Glutamatergic neuron (in vitro differentiated cells): Measurements from ENCODE around the gene KRTAP4-12. TPM values are rescaled to one million over a fixed set of nuclear protein-coding genes. Genes with fewer than 3 reads are reported as not detected.
"Not testable (repeated sequence)": the region's sequence is repeated elsewhere in the genome, so short reads cannot be mapped to it uniquely, and the experiment has no call there.

Source experiments
- DNase-seq: peaks from one replicate; pipeline ENCODE4 v3.0.0; 2022
- H3K27ac Mint-ChIP-seq: one replicate; pipeline ENCODE4 v1.8.0; 2020; ENCODE audit warnings: mild to moderate bottlenecking, mixed read lengths, inconsistent platforms; ENCODE audit not compliant: unreplicated experiment
- H3K27me3 Mint-ChIP-seq: one replicate; pipeline ENCODE4 v1.8.0; 2020; ENCODE audit warnings: mild to moderate bottlenecking, moderate library complexity, mixed read lengths, inconsistent platforms; ENCODE audit not compliant: unreplicated experiment
- H3K36me3 Mint-ChIP-seq: one replicate; pipeline ENCODE4 v1.8.0; 2020; ENCODE audit warnings: mild to moderate bottlenecking, mixed read lengths, inconsistent platforms; ENCODE audit not compliant: unreplicated experiment
- H3K4me1 Mint-ChIP-seq: one replicate; pipeline ENCODE4 v1.8.0; 2020; ENCODE audit warnings: mild to moderate bottlenecking, low read depth, mixed read lengths, inconsistent platforms; ENCODE audit not compliant: unreplicated experiment
- H3K4me3 Mint-ChIP-seq: one replicate; pipeline ENCODE4 v1.8.0; 2020; ENCODE audit warnings: mild to moderate bottlenecking, mixed read lengths, inconsistent platforms; ENCODE audit not compliant: unreplicated experiment
- H3K9me3 Mint-ChIP-seq: one replicate; pipeline ENCODE4 v1.8.0; 2020; ENCODE audit warnings: mild to moderate bottlenecking, moderate library complexity, mixed read lengths, inconsistent platforms; ENCODE audit not compliant: unreplicated experiment
- total RNA-seq: library from RNA; stranded (reverse); fragmentation: NEBNext Ultra II Directional; extraction: Animal tissue kit (Norgen Biotek cat#: 25700); gene quantifications from one replicate; pipeline ENCODE4 v1.2.1, GENCODE V29; 2021; ENCODE audit not compliant: unreplicated experiment
- TF ChIP-seq, protein P1 (sequence below): fragments of 200-600 bp; sonication (generic); IDR thresholded peaks from one replicate; pipeline ENCODE4 v1.5.0; 2021; ENCODE audit not compliant: partially characterized antibody, unreplicated experiment

Gene KRTAP4-12
- total RNA-seq, 1 donor from 2014 or later, result not detected

DNA sequence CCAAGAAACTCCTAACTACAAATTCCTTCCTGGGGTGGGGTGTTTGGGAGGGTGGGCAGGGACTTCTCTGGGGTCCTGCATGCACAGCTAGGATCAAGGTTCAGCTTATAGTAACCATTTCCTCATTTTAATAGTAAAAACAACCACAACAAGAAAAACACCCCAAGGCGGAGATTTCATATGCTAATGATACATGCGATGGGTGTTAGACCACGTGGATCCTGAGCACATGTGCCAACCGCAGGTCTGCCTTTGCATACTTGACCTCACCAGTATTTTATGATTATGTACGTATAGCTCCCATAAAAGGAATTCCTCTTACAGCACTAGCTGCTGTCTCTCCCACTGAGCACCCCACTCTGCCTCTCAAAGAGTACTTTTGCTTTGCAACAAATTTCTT lies 7.7 kb downstream of the KRTAP4-12 start:
- peaks cover 3% of the 10 kb centered on the region for H3K27me3 Mint-ChIP-seq
- no peaks in the 10 kb centered on the region for H3K4me1 Mint-ChIP-seq
- peaks cover 7% of the 10 kb centered on the region for H3K9me3 Mint-ChIP-seq
- no peak for DNase-seq
- peaks cover 12% of the 10 kb centered on the region for H3K36me3 Mint-ChIP-seq
- H3K27ac Mint-ChIP-seq, result no peak overlapping the region
- no peak overlapping the region for H3K4me3 Mint-ChIP-seq
- TF ChIP-seq, protein P1, sequence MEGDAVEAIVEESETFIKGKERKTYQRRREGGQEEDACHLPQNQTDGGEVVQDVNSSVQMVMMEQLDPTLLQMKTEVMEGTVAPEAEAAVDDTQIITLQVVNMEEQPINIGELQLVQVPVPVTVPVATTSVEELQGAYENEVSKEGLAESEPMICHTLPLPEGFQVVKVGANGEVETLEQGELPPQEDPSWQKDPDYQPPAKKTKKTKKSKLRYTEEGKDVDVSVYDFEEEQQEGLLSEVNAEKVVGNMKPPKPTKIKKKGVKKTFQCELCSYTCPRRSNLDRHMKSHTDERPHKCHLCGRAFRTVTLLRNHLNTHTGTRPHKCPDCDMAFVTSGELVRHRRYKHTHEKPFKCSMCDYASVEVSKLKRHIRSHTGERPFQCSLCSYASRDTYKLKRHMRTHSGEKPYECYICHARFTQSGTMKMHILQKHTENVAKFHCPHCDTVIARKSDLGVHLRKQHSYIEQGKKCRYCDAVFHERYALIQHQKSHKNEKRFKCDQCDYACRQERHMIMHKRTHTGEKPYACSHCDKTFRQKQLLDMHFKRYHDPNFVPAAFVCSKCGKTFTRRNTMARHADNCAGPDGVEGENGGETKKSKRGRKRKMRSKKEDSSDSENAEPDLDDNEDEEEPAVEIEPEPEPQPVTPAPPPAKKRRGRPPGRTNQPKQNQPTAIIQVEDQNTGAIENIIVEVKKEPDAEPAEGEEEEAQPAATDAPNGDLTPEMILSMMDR, result no peak

DNA sequence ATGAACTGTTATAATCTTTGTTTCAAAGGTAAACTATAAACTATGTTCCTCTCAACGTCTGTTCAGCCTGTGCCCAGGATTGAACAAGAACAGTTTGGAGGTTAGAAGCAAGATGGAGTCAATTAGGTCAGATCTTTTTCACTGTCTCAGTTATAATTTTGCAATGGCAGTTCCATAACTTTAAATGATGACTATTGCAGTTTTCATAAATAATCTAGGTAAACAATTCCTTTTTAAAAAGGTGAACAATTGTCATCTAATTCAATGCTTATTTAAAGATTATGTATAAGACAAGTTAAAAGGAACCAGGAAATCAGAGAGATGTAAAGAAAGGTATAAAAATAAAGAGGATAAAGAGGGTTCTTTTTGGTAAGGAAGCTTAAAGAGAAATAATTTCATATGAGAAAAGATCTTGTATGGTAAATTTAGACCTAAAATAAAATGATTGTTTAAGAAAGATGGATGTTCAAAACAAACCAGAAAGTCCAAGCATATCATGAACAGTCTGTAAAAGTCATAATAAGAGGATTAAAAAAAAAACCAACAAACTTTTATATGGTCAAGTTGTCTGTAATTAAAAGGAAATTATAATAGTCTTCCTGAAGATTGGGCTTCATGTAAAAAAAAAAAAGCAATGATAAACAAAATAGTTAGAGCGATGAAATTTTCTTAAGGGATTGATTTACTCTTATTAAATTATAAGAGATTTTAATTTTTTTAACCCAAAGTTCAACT lies 12.7 kb downstream of the KRTAP4-12 start:
- Mint-ChIP-seq H3K27me3 (no peaks in the 10 kb centered on the region), H3K27ac (no peak overlapping the region), H3K4me1 (no peaks in the 10 kb centered on the region), H3K4me3 (no peak overlapping the region), H3K36me3 (peaks cover 9% of the 10 kb centered on the region), H3K9me3 (peaks cover 5% of the 10 kb centered on the region)
- DNase-seq, result no peak
- TF ChIP-seq, protein P1, result no peak

DNA sequence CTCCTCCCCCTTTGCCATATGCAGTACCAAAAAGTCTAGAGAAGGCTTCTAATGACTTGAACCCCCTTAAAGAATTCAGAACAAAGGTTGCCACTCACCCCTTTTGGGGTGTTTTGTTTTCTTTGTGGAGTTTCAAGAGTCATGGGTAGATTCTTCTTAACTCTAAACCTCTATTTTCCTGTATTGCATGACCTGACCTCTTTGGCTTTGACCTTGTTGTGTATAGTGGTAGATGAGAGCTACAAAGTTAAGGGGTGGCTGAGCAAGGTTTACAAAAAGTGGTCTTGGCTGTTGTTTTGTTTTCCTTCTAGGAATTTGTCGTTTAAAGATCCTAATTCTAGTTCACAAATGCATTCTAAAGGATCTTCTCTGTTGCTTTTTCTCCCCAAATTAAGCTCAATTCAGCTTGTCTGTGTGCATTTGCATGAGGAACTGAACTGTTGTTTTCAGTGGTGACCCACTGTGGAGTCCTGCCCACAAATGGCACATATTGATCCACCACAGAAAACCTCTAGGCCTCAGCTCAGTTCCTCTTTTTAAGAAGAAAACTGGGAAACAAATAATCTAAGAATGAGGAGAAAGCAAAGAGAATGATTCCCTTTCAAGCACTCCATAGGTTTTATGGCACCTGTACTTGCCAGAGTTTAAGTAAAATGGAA lies 15.1 kb downstream of the KRTAP4-12 start:
- H3K27ac Mint-ChIP-seq, H3K4me1 Mint-ChIP-seq, H3K4me3 Mint-ChIP-seq, DNase-seq, H3K27me3 Mint-ChIP-seq: not testable (repeated sequence)
- Mint-ChIP-seq H3K9me3 (peaks cover 10% of the 10 kb centered on the region), H3K36me3 (peaks cover 15% of the 10 kb centered on the region)

DNA sequence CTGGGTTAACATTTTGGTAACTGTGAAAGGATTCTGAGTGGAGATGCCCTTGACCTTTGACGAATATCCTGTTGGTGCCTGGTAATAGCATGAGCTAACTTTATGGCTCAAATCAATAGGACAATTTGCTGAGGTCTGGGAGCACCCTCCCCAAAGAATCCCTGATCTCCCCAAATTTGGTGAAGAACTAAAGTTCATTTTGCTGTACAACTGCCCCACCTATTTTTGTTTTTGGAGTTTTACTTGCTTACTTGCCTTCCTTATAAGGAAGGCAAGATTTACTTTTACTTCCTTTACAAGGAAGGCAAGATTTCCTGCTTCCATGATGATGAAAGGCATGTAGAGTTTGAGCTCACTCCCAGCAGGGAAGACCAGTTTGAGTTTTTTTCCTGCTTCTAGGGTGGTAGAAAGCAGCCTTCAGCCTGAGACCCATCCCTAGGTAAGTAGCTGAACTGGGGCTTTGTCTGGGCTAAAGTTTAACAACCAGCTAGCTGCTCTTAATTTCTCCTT lies 16.0 kb downstream of the KRTAP4-12 start:
- no peaks in the 10 kb centered on the region for H3K4me1 Mint-ChIP-seq
- TF ChIP-seq, protein P1, result no peak
- DNase-seq, result no peak
- H3K27ac Mint-ChIP-seq, result no peak overlapping the region
- H3K9me3 Mint-ChIP-seq, result peaks cover 12% of the 10 kb centered on the region
- peaks cover 21% of the 10 kb centered on the region for H3K36me3 Mint-ChIP-seq
- H3K4me3 Mint-ChIP-seq, result no peak overlapping the region
- H3K27me3 Mint-ChIP-seq, result peaks cover 3% of the 10 kb centered on the region

DNA sequence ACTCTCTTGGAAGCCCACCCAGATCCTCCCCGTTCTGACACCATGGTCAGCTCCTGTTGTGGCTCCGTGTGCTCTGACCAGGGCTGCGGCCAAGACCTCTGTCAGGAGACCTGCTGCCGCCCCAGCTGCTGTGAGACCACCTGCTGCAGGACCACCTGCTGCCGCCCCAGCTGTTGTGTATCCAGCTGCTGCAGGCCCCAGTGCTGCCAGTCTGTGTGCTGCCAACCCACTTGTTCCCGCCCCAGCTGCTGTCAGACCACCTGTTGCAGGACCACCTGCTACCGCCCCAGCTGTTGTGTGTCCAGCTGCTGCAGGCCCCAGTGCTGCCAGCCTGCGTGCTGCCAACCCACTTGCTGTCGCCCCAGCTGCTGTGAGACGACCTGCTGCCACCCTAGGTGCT lies 18.6 kb downstream of the KRTAP4-12 start, which contains the start of gene KRTAP4-9:
Gene KRTAP4-9, plus strand, starts transcription at position 43 of the 400 bp plus-strand sequence. Its CDS starts 0 bp downstream, at position 43.
- H3K9me3 Mint-ChIP-seq, result peaks cover 16% of the 10 kb centered on the region
- not testable (repeated sequence) for H3K27me3 Mint-ChIP-seq, H3K4me3 Mint-ChIP-seq, H3K27ac Mint-ChIP-seq, DNase-seq, H3K4me1 Mint-ChIP-seq
- peaks cover 18% of the 10 kb centered on the region for H3K36me3 Mint-ChIP-seq

DNA sequence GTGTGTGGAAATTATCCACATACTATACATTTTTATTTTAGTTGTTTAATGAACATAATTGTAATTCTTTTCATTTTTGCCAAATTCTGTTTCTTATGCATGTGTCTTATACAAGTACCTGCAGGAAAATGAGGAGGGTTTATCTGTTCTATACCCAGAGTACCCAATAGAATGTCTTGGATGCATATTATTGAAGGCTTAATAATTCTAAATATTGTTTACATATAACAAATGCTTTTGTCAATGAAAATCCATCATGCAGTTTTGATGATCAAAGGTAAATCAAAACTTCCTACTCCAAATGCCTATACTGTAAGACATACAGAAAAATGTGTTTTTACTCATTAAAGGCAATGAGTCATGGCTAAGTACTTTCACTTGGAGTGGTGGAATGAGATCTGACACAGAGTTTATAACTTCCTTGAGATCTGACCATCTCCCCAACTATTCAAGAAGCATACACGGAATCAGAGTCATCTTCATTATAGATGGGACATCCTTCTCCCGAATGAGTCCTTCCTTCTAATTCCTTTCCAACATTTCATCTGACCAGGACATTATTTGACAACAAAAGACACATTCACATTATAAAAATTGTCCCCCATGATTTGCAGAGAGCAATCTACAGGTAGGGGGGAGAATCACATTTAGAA lies 19.5 kb downstream of the KRTAP4-12 start:
- H3K4me1 Mint-ChIP-seq, H3K27ac Mint-ChIP-seq, H3K27me3 Mint-ChIP-seq, H3K4me3 Mint-ChIP-seq, DNase-seq: not testable (repeated sequence)
- H3K9me3 Mint-ChIP-seq, result peaks cover 15% of the 10 kb centered on the region
- H3K36me3 Mint-ChIP-seq, result peaks cover 18% of the 10 kb centered on the region
